Measurements from ENCODE around the gene DPM3. TPM values are rescaled to one million over a fixed set of nuclear protein-coding genes. Genes with fewer than 3 reads are reported as not detected.

The DPM3 gene
- total RNA-seq, 1 donor from 2014 or later = 37.4 TPM

- FAIRE-seq = no peak
- TF ChIP-seq CTCF (IDR thresholded peaks at IDR 0.05; ENCODE audit: insufficient read depth, low read length, severe bottlenecking) = no peak
- no peak overlapping the region for H3K4me3 ChIP-seq (ENCODE audit: low read depth, low read length)
- no peak for DNase-seq (ENCODE audit: low read depth)
- no peaks in the 10 kb centered on the region for H3K36me3 ChIP-seq (ENCODE audit: control insufficient read depth, insufficient read depth, low read length)
- no peaks in the 10 kb centered on the region for H3K27me3 ChIP-seq (ENCODE audit: control insufficient read depth, insufficient read depth, low read length)
Observed at GRCh38 chr1:155181371-155182051, 41.2 kb upstream of the DPM3 start.

GRCh38 chr1:155179112-155180031, 39.0 kb upstream of the DPM3 start:
- no peaks in the 10 kb centered on the region for H3K36me3 ChIP-seq (ENCODE audit: control insufficient read depth, insufficient read depth, low read length)
- H3K4me3 ChIP-seq (ENCODE audit: low read depth, low read length) = no peak overlapping the region
- H3K27me3 ChIP-seq (ENCODE audit: control insufficient read depth, insufficient read depth, low read length) = no peaks in the 10 kb centered on the region
- no peak for TF ChIP-seq CTCF (IDR thresholded peaks at IDR 0.05; ENCODE audit: insufficient read depth, low read length, severe bottlenecking)
- FAIRE-seq (no peak), DNase-seq (ENCODE audit: low read depth) (no peak)

GRCh38 chr1:155178441-155179111, 38.2 kb upstream of the DPM3 start:
- TF ChIP-seq CTCF (IDR thresholded peaks at IDR 0.05; ENCODE audit: insufficient read depth, low read length, severe bottlenecking) = no peak
- DNase-seq (ENCODE audit: low read depth) (no peak), FAIRE-seq (no peak)
- Histone ChIP-seq H3K27me3 (ENCODE audit: control insufficient read depth, insufficient read depth, low read length) (no peaks in the 10 kb centered on the region), H3K4me3 (ENCODE audit: low read depth, low read length) (no peak overlapping the region), H3K36me3 (ENCODE audit: control insufficient read depth, insufficient read depth, low read length) (no peaks in the 10 kb centered on the region)

- no peak for TF ChIP-seq CTCF (IDR thresholded peaks at IDR 0.05; ENCODE audit: insufficient read depth, low read length, severe bottlenecking)
- Histone ChIP-seq H3K36me3 (ENCODE audit: control insufficient read depth, insufficient read depth, low read length) (no peaks in the 10 kb centered on the region), H3K4me3 (ENCODE audit: low read depth, low read length) (no peak overlapping the region), H3K27me3 (ENCODE audit: control insufficient read depth, insufficient read depth, low read length) (no peaks in the 10 kb centered on the region)
- FAIRE-seq (no peak), DNase-seq (ENCODE audit: low read depth) (no peak)
Observed at GRCh38 chr1:155177918-155178281, 37.6 kb upstream of the DPM3 start.

GRCh38 chr1:155177192-155177917, 37.0 kb upstream of the DPM3 start:
- no peak for TF ChIP-seq CTCF (IDR thresholded peaks at IDR 0.05; ENCODE audit: insufficient read depth, low read length, severe bottlenecking)
- H3K27me3 ChIP-seq (ENCODE audit: control insufficient read depth, insufficient read depth, low read length) = no peaks in the 10 kb centered on the region
- H3K36me3 ChIP-seq (ENCODE audit: control insufficient read depth, insufficient read depth, low read length) = no peaks in the 10 kb centered on the region
- no peak overlapping the region for H3K4me3 ChIP-seq (ENCODE audit: low read depth, low read length)
- no peak for FAIRE-seq
- DNase-seq (ENCODE audit: low read depth) = peak; percentile 38

Measured in bronchial epithelial cell (primary cell).